GM12865 (cell line): Measurements from ENCODE around the gene MACROD1.

ENCODE experiments used
- DNase-seq: peaks from one replicate; pipeline ENCODE4 v3.0.0; 2010; ENCODE audit warnings: low read depth
- H3K4me3 ChIP-seq: 2 replicates; pipeline ENCODE4 v1.5.1; 2011; ENCODE audit warnings: mild to moderate bottlenecking, low read depth, low read length, control low read depth
- CTCF ChIP-seq: IDR thresholded peaks from 2 replicates; pipeline ENCODE4 v1.5.1; 2011; ENCODE audit warnings: low read length, control low read depth, low read depth, inconsistent platforms; ENCODE audit not compliant: insufficient read depth; ENCODE audit errors: missing control alignments

MACROD1 gene

GRCh38 chr11:64035081-64035524 lies 130.8 kb downstream of the MACROD1 start:
- DNase-seq = no peak
- no peak for TF ChIP-seq CTCF
- H3K4me3 ChIP-seq = no peak overlapping the region

GRCh38 chr11:64034411-64034811 lies 131.5 kb downstream of the MACROD1 start:
- no peak for TF ChIP-seq CTCF
- no peak for DNase-seq
- no peak overlapping the region for H3K4me3 ChIP-seq

- DNase-seq = no peak
- TF ChIP-seq CTCF = no peak
- H3K4me3 ChIP-seq = no peak overlapping the region
These were observed 133.9 kb downstream of the MACROD1 start for GRCh38 chr11:64032050-64032449.

- no peak overlapping the region for H3K4me3 ChIP-seq
- TF ChIP-seq CTCF = no peak
- no peak for DNase-seq
These were observed 134.9 kb downstream of the MACROD1 start for GRCh38 chr11:64031001-64031400.

- H3K4me3 ChIP-seq = no peak overlapping the region
- no peak for DNase-seq
- TF ChIP-seq CTCF = no peak
These were observed 136.1 kb downstream of the MACROD1 start for GRCh38 chr11:64029773-64030172.

- no peak for DNase-seq
- TF ChIP-seq CTCF = no peak
- H3K4me3 ChIP-seq = no peak overlapping the region
These were observed 137.4 kb downstream of the MACROD1 start for GRCh38 chr11:64028398-64029115.
